Dedifferentiated amniotic fluid mesenchymal stem cell (primary cell): ENCODE data around the gene DDX10.

Experiments used
- DNase-seq: peaks from one replicate; pipeline ENCODE4 v3.0.0-alpha.2; 2016; ENCODE audit errors: extremely low spot score

DDX10 gene

DNA sequence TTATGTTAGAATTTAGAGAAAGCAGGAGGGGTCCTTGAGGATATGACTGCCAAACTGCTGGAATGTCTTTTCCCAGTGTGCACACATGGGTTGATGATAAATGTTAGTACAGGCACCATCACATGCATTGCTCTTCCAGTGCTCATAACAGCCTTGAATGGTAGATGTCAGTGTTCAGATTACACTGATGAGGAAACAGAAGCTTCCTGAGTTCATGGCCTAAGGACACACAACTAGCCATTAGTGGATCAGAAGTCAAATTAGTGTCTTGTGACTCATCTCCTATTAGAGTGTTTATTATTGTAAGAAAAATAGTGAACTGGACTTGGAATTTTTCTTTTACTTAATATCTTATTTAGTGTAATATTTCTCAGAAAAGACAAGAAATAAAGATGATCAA is 241.5 kb downstream of the DDX10 start:
- DNase-seq: peak; percentile 19

DNA sequence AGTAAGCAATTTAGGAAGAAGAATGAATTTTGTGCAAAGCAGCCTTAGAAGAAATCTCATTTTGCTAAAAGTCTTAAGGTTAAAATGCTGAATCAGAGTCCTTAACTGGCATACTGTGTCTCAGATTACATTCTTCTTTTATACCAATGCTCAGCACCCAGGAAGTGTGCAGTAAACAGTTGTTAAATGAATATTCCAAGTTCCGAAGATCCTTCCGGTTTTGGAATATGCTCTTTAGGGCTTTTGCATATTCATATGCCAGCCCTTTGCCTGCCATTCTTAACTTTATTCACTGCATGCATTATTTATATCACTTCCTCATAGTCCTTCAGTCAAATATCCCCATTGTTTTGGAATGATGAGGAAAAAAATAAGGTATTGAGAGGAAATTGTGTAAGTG is 242.0 kb downstream of the DDX10 start:
- DNase-seq: peak; percentile 32

DNA sequence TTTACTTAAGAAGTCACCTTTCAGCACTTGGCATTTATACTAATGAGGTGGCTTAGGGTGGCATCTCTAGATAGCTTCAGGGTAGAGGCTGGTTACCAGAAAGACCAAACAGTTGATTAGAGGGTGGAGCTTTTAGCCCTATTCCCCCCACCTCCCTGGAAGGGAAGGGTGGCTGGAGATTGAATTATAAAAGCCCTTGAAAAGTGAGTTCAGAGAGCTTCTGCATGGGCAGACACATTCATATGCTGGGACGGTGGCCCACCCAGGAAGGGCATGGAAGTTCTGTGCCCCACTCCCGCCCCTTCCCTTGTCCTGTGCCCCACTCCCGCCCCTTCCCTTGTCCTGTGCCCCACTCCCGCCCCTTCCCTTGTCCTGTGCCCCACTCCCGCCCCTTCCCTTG is 244.2 kb downstream of the DDX10 start:
- no peak for DNase-seq

- DNase-seq: no peak
These were observed 245.1 kb downstream of the DDX10 start for GRCh38 chr11:108909921-108910320.

DNA sequence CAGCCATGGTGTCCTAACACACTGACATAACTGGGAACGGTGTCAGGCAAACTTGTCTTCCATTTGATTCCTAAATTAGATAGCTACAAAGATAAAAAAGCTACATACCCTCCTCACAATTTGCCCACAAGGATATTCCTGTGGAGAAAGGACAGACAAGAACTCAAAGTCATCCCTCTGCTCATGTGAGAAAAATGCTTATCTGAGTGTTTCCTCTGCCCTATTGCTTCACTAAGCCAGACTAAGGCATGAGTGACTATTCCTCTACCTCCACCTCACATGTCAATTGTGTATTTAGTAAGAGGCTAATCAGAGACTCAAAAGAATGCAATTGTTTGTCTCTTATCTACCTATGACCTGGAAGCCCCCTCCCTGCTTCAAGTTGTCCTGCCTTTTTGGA is 247.7 kb downstream of the DDX10 start:
- no peak for DNase-seq

GRCh38 chr11:108913204-108913603 is 248.3 kb downstream of the DDX10 start:
- DNase-seq: no peak

- no peak for DNase-seq
These were observed 249.3 kb downstream of the DDX10 start for GRCh38 chr11:108914211-108914610.

DNA sequence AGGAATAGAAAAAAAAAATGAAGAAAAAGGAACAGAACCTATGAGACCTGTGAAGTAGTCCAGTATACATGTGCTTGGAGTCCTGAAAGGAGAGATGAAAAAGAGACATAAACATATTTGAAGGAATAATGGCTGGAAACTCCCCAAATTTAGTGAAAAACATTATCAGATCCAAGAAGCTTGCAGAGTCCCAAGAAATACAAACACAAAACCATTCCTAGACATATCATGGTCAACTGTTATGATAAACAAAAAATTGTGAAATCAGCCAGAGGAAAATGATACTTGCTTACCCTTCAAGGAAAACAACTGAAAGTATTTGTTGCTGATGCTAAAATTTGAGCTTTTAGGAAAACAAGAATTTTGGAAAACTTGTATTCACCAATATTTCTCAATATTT is 250.1 kb downstream of the DDX10 start:
- DNase-seq: peak; percentile 35

DNA sequence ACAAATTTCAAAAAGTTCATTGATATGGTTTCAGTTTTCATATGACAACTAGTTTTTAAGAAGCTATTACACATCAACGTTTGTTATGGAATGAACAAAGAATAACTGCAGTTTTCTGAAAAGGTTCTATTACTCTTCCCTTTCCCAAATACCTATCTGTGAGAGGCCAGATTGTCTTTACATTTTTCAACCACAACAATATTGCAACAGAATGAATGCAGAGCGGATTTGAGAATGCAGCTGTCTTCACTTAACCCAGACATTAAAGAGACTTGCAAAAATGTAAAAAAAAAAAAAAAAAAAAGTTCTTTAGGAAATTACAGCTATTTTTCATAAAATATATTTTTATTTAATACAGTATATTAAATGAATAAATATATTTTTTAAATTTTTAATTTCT is 250.8 kb downstream of the DDX10 start:
- no peak for DNase-seq

DNA sequence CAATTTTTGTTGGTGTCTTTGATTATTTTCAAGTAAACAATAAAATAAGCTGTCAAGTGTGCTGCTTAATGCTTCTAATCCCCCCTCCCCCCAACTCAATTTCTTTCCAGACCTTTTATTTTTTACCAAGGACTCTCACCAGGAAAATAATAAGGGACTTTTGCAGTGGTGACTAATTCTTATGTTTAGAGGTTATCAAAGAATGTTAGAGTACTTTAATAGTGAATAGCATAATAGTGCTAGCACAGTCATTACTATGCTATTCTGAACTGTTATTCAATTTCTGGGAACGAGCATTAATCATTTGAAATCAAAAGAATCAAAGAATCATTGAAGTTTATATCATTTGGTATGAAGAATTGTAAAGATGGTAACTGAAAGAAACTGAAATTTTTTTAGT is 251.4 kb downstream of the DDX10 start:
- DNase-seq: no peak

DNA sequence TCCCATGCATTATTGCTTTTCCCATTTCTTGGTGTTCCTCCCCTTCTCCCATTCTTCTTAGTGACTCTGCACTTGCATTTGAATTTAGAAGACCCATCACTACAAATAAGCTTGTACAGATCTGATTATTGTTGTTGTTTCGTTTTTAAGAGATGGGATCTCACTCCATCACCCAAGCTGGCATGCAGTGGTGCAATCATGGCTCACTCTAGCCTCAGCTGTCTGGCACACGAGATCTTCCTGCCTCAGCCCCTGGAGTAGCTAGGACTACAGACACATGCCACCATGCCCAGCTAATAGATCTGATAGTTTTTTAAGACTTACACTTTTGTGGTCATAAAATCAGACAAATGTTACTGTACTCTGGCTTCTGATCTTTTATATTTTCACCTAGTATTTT is 252.1 kb downstream of the DDX10 start:
- DNase-seq: no peak

DNA sequence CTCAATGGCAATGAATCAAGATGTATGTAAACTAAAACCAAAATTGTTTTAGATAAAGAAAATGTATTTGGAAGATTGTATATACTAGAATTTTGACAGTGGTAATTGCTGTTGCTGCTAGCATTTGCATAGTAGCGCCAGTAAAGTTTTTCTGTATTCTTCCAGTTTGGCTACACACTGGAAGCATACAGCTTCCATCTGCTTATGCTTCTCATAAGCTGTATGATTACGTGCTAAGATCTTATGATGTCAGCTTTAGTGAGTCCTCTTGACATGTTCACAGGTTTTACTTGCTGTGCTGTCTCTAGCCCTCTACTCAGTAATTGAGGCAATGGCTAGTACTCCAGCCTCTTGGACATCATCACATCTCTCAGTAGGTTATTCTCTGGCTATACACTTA is 256.3 kb downstream of the DDX10 start:
- DNase-seq: no peak

DNA sequence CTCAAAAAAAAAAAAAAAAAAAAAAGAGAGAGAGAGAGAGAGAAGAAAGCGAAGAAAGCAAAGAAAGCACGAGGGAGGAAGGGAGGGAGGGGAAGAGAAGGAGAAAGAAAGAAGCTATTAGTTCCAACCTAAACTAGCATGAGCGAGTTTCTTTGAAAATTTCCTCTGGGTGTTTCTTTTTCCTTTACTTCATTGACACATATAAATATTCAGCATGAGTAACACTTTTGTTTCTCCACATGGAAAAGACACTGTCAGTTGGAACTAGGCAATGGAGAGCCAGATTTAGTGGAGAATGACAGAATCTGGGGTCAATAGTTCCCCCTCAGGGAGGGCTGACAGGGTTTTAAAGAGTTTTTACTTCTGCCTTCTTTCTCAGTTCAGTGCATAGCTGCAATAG is 257.4 kb downstream of the DDX10 start:
- no peak for DNase-seq

DNA sequence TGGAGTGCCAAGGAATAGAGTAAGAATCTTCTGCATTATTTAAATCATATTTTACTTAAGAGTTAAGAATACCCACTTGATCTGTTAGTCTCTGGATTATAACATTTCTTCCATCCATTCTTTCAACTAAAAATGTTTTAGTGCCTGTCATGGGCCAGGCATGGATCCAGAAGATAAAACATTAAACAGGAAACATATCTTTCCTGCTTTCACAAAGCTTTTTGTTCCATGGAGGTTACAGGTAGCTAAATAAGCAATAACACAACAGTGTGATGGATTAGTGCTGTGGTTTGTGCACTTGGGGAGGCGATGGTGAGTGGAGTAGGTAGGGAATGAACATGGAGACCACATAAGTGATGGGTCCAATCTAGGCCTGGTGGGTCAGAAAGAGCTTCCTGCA is 258.5 kb downstream of the DDX10 start:
- no peak for DNase-seq

- no peak for DNase-seq
These were observed 261.4 kb downstream of the DDX10 start for GRCh38 chr11:108926171-108926840.

- no peak for DNase-seq
These were observed 262.1 kb downstream of the DDX10 start for GRCh38 chr11:108926841-108927577.

DNA sequence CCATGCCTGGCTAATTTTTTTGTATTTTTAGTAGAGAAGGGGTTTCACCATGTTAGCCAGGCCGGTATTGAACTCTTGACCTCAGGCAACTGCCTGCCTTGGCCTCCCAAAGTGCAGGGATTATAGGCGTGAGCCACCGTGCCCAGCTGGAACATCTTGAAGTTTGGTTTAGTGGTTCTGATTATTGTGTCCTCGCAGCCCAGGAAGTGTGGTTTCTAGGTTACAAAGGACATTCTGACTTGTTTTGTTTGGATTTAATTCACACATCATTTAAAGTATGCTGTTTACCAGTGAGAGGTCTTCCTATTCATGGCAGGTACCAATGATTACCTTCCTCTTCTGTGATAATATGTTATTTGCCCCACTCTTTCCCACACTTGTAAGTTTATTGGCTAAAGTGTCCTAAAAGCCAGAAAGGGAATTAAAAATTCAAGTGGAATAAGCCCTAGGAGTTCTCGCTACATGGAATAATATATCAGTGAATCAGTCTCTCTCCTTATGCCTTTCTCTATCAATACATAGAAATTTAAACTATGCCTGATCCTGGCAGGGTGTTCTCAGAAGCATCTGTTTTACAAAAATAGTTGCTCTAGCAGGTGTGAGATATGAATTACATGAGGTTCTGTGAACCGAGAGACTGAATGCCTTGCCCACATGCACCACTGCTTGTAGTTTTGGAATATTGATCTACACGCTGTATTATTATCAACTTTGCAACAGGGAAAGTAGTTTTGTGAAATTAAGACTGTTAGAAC is 263.1 kb downstream of the DDX10 start:
- no peak for DNase-seq

DNA sequence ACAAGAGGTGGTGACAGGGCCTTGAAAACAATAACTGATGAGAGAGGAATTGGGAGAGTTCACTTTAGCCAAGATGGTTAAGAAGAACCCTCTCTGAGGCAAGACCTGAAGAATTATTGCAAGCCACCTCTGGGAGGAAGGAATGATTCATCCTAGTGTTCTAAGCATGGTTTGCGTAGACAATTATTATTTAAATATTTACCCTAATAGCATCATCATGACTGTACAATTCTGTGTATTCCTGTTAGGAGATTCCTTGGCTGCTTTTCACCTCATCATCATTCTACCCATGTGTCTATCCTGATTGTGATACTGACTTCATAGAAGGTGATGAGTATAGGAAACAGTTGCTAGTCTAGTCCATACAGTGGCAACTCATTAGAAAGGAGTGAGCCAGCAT is 264.4 kb downstream of the DDX10 start:
- DNase-seq: peak; percentile 34

- DNase-seq: no peak
These were observed 266.3 kb downstream of the DDX10 start for GRCh38 chr11:108931168-108931567.

DNA sequence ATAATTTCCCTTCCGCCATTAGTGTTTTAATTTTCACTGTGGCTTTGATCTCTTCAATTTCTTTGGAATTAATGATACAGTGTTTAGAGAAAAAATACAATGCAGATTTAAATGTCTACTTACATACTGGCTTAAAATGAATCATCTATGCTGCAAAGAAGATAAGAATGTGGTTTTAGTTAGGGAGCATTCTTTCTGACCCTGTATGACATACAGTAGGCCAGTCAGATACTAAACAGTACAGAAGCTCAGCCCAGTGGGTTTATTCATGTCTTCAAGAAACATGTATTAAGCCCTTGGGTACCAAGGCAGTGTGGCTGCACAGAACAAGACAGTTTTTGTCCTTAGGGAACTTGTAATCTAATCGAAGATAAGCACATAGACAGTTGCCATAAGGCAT is 268.8 kb downstream of the DDX10 start:
- DNase-seq: no peak

DNA sequence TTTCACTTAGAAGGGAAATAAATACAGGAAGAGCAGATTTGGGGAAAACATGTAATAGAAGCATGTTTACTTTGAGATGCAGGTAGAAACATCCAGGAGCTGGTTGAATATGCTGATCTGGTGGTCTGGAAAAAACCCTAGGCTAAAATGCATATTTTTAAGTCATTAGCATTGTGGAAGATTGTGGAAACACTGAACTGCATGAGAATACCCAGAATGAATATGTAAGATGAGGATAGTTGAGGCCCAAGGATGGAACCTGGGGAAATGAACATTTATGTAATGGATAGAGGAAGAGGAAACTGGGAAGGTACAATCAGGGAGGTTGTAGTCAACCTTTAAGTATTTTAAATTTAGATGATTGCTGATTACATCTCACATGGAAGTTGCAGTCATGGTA is 269.4 kb downstream of the DDX10 start:
- DNase-seq: no peak

DNA sequence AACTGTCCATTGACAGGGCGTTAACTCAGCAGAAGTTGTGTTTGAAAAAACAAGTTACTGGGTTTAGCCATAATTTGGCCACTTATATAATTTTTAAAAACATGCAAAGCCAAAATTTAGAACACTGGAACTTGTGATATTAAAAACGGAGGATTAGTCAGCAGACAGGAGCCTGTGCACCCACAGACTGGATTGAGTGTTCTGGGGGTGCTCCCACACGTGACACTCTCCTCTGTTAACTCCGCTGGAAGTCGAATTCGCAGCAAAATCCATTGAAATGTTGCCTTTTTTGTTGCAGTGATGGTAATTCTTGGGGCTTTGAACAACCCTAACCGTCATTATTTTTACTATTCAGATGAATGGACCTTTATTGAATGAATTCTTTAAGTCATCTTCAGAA is 269.8 kb downstream of the DDX10 start:
- no peak for DNase-seq

GRCh38 chr11:108937746-108938145 is 272.9 kb downstream of the DDX10 start:
- DNase-seq: no peak
